GM18499 (cell line): ENCODE measurements around the gene GRK5.
"Not testable (repeated sequence)": the region's sequence is repeated elsewhere in the genome, so short reads cannot be mapped to it uniquely, and the experiment has no call there.

Experiments
- ATAC-seq: cut with Tn5 transposase; IDR thresholded peaks from one replicate; pipeline ENCODE4 v1.9.1; 2021; ENCODE audit warnings: moderate number of reproducible peaks; ENCODE audit not compliant: insufficient read depth, unreplicated experiment

GRK5 gene

DNA sequence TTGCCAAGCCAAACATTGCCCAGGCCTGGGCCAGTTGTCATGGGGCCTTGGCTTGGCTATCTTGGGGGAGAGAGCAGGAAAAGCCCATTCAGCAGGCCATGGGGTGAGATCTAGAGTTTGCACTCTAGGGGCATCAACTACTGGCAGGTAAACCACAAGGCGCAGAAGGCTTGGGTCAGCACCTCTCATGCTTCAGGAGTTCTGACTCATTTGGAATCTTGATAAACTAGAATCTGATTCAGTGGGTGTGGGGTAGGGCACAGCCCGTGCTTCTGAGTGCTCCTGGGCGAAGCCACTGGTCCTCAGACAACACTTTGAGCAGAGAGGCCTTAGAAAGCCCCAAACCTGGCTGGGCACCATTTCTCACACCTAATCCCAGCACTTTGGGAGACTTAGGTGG lies 254.0 kb downstream of the GRK5 start:
- ATAC-seq, result no peak

DNA sequence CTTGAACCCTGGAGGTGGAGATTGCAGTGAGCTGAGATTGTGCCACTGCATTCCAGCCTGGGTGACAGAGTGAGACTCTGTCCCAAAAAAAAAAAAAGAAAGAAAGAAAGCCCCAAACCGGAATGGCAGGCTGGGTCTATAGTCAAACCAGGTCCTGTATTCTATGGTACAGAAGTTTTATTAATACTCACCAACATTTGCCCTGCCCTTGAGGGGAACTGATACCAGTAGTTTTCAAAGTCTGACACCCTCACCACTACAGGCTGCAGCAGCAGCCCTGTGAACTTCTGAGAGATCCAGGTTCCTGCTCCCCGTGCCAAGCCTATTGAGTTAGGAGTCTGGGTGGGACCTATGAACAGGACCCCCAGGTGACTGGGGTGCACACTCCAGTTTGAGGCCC lies 254.6 kb downstream of the GRK5 start:
- no peak for ATAC-seq

DNA sequence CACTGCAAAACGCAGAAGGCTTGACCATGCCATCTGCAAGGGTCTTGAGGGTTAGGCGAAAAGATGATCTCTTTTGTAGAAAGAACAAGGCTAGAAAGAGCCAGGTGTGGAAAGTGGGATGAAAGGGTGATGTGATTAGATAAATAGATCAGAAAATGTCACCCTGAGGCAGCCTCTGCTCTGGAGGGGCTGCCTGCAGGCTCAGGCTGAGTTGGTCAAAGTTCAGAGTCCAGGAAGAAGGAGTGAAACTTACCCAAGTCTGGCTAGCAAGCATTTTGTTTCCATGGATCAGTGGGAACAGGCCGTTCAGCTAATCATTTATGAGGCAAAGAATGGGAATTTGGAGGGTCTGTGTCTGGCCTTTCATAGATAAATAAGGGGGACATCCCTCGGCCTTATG lies 255.4 kb downstream of the GRK5 start:
- no peak for ATAC-seq

DNA sequence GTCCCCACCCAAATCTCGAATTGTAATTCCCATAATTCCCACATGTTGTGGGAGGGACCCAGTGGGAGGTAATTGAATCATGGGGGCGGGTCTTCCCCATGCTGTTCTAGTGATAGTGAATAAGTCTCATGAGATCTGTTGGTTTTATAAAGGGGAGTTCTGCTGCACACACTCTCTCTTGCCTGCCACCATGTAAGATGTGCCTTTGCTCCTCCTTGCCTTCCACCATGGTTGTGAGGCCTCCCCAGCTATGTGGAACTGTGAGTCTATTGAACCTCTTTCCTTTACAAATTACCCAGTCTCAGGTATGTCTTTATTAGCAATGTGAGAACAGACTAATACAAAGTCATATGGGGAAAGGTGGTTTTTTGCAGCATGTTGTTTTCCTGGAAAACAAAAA lies 255.8 kb downstream of the GRK5 start:
- ATAC-seq, result not testable (repeated sequence)

DNA sequence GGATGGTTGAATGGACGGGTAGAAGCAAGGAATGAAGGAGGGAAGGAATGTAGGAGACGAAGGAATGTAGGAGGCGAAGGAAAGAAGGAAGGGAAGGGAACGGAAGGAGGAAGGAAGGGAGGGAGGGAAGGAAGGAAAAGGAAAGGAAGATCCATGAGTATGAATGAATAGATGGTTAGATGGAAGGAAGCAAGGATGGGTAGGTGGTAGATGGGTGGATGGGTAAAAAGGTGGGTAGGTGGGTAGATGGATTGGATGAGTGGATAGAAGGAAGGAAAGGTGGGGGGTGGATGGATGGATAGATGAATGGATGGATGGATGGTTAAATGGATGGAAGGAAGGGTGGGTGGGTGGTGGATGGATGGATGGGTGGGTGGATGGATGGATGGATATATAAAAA lies 257.7 kb downstream of the GRK5 start:
- ATAC-seq, result no peak

DNA sequence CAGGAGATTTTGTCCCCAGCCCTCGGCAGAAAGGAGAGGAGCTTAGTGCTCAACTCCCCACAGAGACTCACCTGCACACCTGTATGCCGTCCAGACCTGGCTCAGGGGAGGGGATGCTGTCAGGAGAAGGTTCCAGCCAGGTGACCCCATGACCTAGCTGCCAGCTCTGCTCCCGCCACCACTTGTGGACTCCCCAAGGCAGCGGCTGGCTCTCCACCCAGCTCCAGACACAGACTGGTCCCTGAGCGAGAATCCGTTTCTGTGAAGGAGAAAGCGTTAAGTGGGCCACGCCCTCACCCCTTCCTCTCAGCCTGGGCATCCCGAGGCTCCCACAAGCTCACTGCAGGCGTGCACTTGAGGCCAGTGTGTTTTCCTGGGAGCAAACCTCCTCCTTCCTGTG lies 258.7 kb downstream of the GRK5 start:
- ATAC-seq, result no peak

DNA sequence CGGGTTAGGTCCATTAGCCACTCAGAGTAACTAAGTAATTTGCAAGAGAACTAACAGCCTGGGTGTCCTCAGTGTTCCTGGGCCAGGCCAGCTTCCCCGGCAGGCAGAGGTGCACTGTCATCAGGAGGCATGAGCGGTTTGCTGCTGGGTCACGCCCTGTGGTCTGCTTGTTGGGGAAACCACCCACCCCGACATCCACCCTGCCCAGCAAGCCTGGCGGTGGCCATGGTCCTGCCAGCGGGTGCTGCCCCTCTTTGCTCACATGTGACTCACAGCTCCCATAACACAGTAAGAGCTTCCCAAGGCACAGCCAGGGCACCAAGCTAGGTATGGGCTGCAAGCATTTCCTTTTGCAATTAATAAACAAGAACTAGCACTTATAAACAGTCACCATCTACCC lies 259.3 kb downstream of the GRK5 start:
- no peak for ATAC-seq

- ATAC-seq, result no peak
These were observed 261.4 kb downstream of the GRK5 start for GRCh38 chr10:119468542-119469324.

GRCh38 chr10:119469325-119469707 lies 261.9 kb downstream of the GRK5 start:
- no peak for ATAC-seq

GRCh38 chr10:119469846-119470245 lies 262.5 kb downstream of the GRK5 start:
- no peak for ATAC-seq

GRCh38 chr10:119470920-119471702 lies 263.7 kb downstream of the GRK5 start:
- ATAC-seq, result no peak

GRCh38 chr10:119473771-119474170 lies 266.4 kb downstream of the GRK5 start:
- ATAC-seq, result no peak

- ATAC-seq, result no peak
These were observed 267.2 kb downstream of the GRK5 start for GRCh38 chr10:119474606-119475005.

GRCh38 chr10:119477444-119477843 lies 270.1 kb downstream of the GRK5 start:
- peak; percentile 58 for ATAC-seq

GRCh38 chr10:119478111-119478802 lies 270.9 kb downstream of the GRK5 start:
- ATAC-seq, result peak; percentile 71

DNA sequence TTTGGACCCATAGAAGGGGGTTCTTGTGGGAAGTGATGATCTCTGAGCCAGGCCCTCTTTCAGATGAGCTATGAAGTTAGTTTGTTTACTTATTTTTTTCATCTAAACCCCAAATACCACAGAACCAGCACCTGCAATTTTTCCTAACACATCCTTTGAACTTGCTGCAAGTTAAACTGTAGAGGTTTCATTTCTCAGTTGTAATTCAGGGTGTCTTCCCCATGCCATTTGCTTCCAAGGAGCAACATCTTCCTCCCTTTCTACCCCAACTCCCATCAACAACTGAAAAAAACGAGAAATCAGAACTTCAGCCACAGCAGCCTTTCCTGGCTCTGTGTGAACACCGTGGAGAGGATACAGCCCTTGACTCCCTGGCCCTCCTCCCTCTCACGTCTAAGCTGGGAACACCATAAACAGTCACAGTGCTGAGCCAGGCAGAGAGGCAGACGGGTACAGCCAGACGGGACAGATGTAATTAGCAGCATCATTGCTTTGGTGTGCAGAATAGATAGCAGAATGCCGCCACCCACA lies 271.5 kb downstream of the GRK5 start:
- ATAC-seq, result no peak

DNA sequence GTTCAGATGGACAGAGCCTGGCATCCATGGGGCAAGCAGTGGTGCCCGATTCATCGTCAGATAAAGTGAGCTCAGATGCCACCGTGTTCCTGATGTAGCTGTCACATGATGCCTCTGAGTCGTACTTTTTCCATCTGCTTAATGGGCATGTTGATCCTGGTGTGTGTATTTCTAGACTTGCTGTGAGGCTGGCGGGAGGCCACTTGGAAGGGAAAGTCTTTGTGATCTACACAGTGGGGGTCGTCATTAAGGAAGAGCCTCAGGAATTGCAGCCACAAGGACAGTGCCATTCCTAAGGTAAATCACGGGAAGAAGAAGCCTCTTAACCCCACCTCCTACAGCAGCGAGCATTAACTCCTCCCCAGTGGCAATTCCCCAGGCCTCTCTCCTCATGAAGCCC lies 272.2 kb downstream of the GRK5 start:
- ATAC-seq, result no peak

GRCh38 chr10:119480667-119481066 lies 273.3 kb downstream of the GRK5 start:
- ATAC-seq, result no peak

DNA sequence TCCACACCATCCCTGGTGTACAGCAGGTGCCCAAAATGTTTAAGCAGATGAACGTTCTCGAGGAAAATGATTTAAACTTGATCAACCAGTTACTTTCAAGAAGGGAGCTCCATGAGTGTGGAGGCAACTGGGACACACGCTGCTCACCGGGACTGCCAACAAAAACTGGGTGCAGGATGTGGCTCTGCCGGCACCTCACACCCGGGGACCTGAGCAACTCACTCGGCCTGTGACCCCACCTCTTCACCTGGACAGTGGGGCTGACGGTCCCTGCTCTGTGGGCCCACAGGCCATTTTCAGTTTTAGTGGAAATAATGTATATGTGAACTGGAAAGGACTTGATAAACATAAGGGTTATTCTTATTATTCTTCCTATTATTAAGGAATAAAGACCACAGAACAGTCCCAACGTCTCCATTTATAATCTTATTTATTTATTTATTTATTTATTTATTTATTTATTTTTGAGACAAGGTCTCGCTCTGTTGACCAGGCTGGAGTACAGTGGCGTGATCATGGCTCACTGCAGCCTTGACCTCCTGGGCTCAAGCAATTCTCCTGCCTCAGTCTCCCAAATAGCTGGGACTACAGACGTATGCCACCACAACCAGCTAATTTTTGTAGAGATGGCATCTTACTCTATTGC lies 274.5 kb downstream of the GRK5 start:
- ATAC-seq, result no peak

- ATAC-seq, result no peak
These were observed 275.6 kb downstream of the GRK5 start for GRCh38 chr10:119483001-119483400.
